GM06990 (cell line): Measurements from ENCODE around the gene UBE2D3.

Experiments used
- DNase-seq: peaks from one replicate; pipeline ENCODE4 v3.0.0-alpha.2; 2011; ENCODE audit not compliant: insufficient read length; ENCODE audit errors: extremely low read depth
- H3K27me3 ChIP-seq: replicated peaks from 2 replicates; pipeline ENCODE4 v1.6.0; 2011; ENCODE audit warnings: low read length; ENCODE audit not compliant: control insufficient read depth, insufficient read depth
- H3K36me3 ChIP-seq: 2 replicates; pipeline ENCODE4 v1.5.1; 2011; ENCODE audit warnings: low read length; ENCODE audit not compliant: control insufficient read depth, insufficient read depth
- H3K4me3 ChIP-seq: replicated peaks from 2 replicates; pipeline ENCODE4 v1.5.1; 2011; ENCODE audit warnings: low read depth, mild to moderate bottlenecking, control low read depth, low read length
- TF ChIP-seq, protein P1 (sequence below): IDR thresholded peaks from 2 replicates; pipeline ENCODE4 v1.5.1; 2011; ENCODE audit warnings: low read length, control low read depth, mild to moderate bottlenecking, inconsistent platforms; ENCODE audit not compliant: insufficient read depth, poor library complexity, severe bottlenecking

UBE2D3 gene

DNA sequence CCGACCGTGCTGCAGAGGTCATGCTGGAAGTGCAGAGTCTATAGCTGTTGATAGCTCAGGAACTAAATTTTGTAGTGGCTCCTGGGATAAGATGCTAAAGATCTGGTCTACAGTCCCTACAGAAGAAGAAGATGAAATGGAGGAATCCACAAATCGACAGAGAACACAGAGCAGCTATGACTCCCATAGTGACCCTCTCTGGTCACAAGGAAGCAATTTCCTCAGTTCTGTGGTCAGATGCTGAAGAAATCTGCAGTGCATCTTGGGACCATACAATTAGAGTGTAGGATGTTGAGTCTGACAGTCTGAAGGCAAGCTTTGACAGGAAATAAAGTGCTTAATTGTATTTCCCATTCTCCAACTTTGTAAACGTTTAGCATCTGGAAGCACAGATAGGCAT, 75.4 kb downstream of the UBE2D3 start:
- H3K4me3 ChIP-seq = no peak overlapping the region
- DNase-seq = no peak
- TF ChIP-seq, protein P1, sequence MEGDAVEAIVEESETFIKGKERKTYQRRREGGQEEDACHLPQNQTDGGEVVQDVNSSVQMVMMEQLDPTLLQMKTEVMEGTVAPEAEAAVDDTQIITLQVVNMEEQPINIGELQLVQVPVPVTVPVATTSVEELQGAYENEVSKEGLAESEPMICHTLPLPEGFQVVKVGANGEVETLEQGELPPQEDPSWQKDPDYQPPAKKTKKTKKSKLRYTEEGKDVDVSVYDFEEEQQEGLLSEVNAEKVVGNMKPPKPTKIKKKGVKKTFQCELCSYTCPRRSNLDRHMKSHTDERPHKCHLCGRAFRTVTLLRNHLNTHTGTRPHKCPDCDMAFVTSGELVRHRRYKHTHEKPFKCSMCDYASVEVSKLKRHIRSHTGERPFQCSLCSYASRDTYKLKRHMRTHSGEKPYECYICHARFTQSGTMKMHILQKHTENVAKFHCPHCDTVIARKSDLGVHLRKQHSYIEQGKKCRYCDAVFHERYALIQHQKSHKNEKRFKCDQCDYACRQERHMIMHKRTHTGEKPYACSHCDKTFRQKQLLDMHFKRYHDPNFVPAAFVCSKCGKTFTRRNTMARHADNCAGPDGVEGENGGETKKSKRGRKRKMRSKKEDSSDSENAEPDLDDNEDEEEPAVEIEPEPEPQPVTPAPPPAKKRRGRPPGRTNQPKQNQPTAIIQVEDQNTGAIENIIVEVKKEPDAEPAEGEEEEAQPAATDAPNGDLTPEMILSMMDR = no peak
- peaks cover 1% of the 10 kb centered on the region; the same call in 1 of the 2 replicates for H3K36me3 ChIP-seq
- no peaks in the 10 kb centered on the region for H3K27me3 ChIP-seq
